Pancreas (tissue), 10 donors: ENCODE results near the gene FIS1. TPM values are rescaled to one million over a fixed set of nuclear protein-coding genes. Genes with fewer than 3 reads are reported as not detected.

Experiments used
- ATAC-seq, 4 donors: fragments of 200-7000 bp; cut with Tn5 transposase; one replicate each; pipeline versions ENCODE4 v1.8.0 to v1.9.1; 2020; ENCODE audit warnings: mild to moderate bottlenecking in 4 of 4, moderate library complexity in 4 of 4
- DNase-seq, 6 donors: peaks; one replicate each; pipeline ENCODE4 v3.0.0-alpha.2; 2020
- FAIRE-seq: peaks from 2 replicates; lab custom pipeline; 2012; peaks lifted over from hg19 to GRCh38; lab: Jason Lieb, UNC
- H3K27ac ChIP-seq, 4 donors: fragments of 200-600 bp; sonication (generic); 1 replicate in 3 of 4; 2 replicates in 1 of 4; pipeline versions ENCODE4 v1.5.0 to v1.8.0; 2020
- H3K27me3 ChIP-seq, 4 donors: fragments of 200-600 bp; one replicate each; pipeline ENCODE4 v1.8.0; 2021
- H3K36me3 ChIP-seq, 3 donors: fragments of 200-600 bp; sonication (generic) in 1 of 3; one replicate each; pipeline versions ENCODE4 v1.5.0 to v1.8.0; 2020 to 2021
- H3K4me1 ChIP-seq, 3 donors: fragments of 200-600 bp; one replicate each; pipeline ENCODE4 v1.8.0; 2021
- H3K4me3 ChIP-seq, 4 donors: fragments of 200-600 bp; sonication (generic) in 2 of 4; one replicate each; pipeline versions ENCODE4 v1.5.0 to v1.8.0; 2020 to 2021
- H3K9me3 ChIP-seq, 4 donors: fragments of 200-600 bp; one replicate each; pipeline ENCODE4 v1.8.0; 2021
- WGBS, 2 donors: extraction: QIAGEN DNeasy Blood & Tissue Kit; methylation state at CpG; one replicate each; pipeline ENCODE4 v1.1.7; 2013; 5-methylcytosine and 5-hydroxymethylcytosine counted together
- intact Hi-C, 3 donors: fragments of 100-400 bp; cut with DNase I; formaldehyde crosslinking; loops; one replicate each; pipeline versions ENCODE4 v1.11.1 to v1.14.2; 2022
- polyA plus RNA-seq, 2 donors: library from polyadenylated mRNA; stranded (reverse); fragments of 200-250 nt; gene quantifications; one replicate each; pipeline ENCODE4 v1.2.3, GENCODE V29; 2013
- total RNA-seq, 6 donors: library from RNA; stranded (reverse); fragmentation: NEBNext Ultra II Directional in 4 of 6; extraction: Animal tissue kit (Norgen Biotek cat#: 25700) in 4 of 6; gene quantifications; one replicate each; pipeline versions ENCODE4 v1.2.1 to v1.2.4, GENCODE V29; 2021 to 2023
- TF ChIP-seq, protein P1 (sequence below), 4 donors: fragments of 200-600 bp; sonication (generic) in 3 of 4; IDR thresholded peaks; one replicate each; pipeline versions ENCODE4 v1.5.0 to v1.8.0; 2021; ENCODE audit warnings: antibody characterized with exemption in 4 of 4
- donor health status: healthy with polysubstance abuse.
- donor health status: DM: no; HTN: no; CAD: no; lungs with moderate emphysema.
- donor health status: DM: no; HTN: no; CAD: no.
- donor health status: control.
- donor health status: control.
- donor health status: Bipolar disorder and iron deficiency.
- donor health status: DM: yes; HTN: yes; CAD: no.
- donor health status: DM: no; HTN: no; CAD: no.
- donor health status: DM: no; HTN: no; CAD: no.
- donor health status: DM: yes; HTN: yes; CAD: no.

Gene FIS1
- total and polyA plus RNA-seq, 8 donors = 75.4 to 144 (median 91.6) TPM

DNA sequence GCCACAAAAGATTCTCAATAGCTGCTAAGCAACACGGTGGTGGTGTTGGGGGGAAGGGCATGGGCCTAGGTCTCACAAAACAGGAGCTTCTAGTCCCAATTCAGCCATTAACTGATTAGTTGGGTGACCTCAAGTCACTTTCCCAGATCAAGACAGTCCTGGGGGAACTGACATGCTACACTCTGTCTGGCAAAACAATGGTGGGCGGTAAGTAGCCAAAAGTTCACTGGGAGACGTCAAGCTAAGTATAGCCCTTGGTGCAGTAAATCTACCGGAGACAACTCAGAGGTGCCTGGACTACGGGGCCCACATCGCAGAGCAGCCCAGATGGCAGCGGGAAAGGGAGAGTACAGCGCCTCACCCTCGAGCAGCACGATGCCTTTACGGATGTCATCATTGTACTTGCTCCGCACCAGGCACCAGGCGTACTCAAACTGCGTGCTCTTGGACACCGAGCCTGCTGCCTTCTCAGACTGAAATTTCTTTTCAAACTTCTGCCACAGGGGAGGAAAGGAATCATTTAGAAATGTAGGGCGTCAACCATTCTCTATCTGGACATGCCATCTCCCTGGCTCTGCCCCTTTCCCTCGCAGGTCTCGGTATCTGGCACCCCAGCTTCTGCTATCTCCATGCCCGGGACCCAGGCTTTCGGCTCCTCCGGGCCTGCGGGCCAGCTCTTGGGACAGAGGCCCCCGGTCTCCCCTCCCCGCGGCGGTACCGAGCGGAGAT, 1.1 kb downstream of the FIS1 start:
- peaks cover 0 to 8% (median 0%) of the 10 kb centered on the region in 3 donors for H3K36me3 ChIP-seq
- peaks cover 0 to 14% (median 9%) of the 10 kb centered on the region in 3 donors for H3K4me1 ChIP-seq
- intact Hi-C loops = no loop called here
- DNase-seq = peak in 1 of 6 donors; percentile 55
- peak in 1 of 4 donors; percentile 0 for ATAC-seq
- H3K9me3 ChIP-seq = no peaks in the 10 kb centered on the region
- peak overlapping the region; percentile 69 to 98 (median 90) for H3K27ac ChIP-seq
- FAIRE-seq = no peak
- 19% methylated on average over 28 of the region's 28 CpGs for WGBS, 2 donors
- TF ChIP-seq, protein P1, sequence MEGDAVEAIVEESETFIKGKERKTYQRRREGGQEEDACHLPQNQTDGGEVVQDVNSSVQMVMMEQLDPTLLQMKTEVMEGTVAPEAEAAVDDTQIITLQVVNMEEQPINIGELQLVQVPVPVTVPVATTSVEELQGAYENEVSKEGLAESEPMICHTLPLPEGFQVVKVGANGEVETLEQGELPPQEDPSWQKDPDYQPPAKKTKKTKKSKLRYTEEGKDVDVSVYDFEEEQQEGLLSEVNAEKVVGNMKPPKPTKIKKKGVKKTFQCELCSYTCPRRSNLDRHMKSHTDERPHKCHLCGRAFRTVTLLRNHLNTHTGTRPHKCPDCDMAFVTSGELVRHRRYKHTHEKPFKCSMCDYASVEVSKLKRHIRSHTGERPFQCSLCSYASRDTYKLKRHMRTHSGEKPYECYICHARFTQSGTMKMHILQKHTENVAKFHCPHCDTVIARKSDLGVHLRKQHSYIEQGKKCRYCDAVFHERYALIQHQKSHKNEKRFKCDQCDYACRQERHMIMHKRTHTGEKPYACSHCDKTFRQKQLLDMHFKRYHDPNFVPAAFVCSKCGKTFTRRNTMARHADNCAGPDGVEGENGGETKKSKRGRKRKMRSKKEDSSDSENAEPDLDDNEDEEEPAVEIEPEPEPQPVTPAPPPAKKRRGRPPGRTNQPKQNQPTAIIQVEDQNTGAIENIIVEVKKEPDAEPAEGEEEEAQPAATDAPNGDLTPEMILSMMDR (IDR thresholded peaks at IDR 0.05) = no peak
- no peaks in the 10 kb centered on the region for H3K27me3 ChIP-seq
- H3K4me3 ChIP-seq = peak overlapping the region; percentile 75 to 94 (median 79)

DNA sequence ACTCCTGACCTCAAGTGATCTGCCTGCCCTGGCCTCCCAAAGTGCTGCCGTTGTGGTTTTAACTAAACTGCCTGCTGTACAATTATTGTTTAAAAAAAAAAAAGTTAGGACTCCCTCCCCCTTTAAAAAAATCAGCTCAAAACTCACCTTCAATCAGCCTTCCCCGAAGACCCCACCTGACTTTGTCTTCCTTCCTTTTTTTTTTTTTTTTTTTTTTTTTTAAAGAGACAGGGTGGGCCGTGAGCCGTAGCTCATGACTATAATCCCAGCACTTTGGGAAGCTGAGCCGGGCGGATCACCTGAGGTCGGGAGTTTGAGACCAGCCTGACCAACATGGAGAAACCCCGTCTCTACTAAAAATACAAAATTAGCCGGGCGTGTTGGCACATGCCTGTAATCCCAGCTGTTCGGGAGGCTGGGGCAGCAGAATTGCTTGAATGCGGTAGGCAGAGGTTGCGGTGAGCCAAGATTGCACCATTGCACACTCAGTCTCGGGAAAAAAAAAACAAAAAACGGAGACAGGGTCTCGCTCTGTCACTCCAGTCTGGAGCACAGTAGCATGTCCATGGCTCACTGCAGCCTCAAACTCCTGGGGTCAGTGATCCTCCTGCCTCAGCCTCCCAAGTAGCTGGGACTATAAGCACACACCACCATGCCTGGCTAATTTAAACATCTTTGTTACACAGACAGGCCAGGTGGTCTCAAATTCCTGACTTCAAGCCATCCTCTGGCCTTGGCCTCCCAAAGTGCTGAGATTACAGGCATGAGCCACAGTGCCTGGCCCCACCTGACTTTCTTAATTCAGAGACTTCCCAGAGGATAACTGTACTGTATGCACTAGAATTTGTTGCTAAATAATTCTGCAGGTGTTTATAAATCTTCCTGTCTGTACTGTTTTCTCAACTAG, 3.2 kb downstream of the FIS1 start:
- no peak for DNase-seq

DNA sequence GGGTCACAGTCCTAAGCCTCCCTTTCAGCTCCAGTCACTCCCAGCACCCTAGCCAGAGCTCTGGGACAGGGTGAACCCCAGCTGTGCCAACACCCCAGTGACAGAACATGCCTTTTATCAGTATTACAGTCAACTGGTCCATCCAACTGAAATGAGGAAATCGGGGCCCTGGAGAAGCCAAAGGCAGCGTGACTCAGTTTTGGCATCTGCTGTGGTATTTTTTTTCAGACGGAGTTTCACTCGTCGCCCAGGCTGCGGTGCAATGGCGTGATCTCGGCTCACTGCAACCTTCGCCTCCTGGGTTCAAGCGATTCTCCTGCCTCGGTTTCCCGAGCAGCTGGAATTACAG, 3.9 kb downstream of the FIS1 start:
- Histone ChIP-seq H3K4me3 (no peak overlapping the region), H3K27me3 (no peaks in the 10 kb centered on the region), H3K36me3 (peaks cover 0 to 8% (median 0%) of the 10 kb centered on the region in 3 donors), H3K27ac (no peak overlapping the region), H3K4me1 (peaks cover 0 to 14% (median 8%) of the 10 kb centered on the region in 3 donors), H3K9me3 (no peaks in the 10 kb centered on the region)
- no peak for FAIRE-seq
- no peak for ATAC-seq
- TF ChIP-seq, protein P1 (IDR thresholded peaks at IDR 0.05) = no peak
- intact Hi-C loops = no loop called here
- DNase-seq = no peak
- WGBS, 2 donors = 89 to 93% methylated on average over 12 of the region's 12 CpGs

More for the DNA sequence above, 3.2 kb downstream of the FIS1 start:
- no peak for FAIRE-seq
- H3K36me3 ChIP-seq = peaks cover 0 to 8% (median 0%) of the 10 kb centered on the region in 3 donors
- no peaks in the 10 kb centered on the region for H3K9me3 ChIP-seq
- 87 to 90% methylated on average over 16 of the region's 16 CpGs for WGBS, 2 donors
- no peak overlapping the region for H3K27ac ChIP-seq
- no peaks in the 10 kb centered on the region for H3K27me3 ChIP-seq
- ATAC-seq = no peak
- TF ChIP-seq, protein P1 (IDR thresholded peaks at IDR 0.05) = no peak
- H3K4me3 ChIP-seq = no peak overlapping the region
- H3K4me1 ChIP-seq = peaks cover 0 to 14% (median 9%) of the 10 kb centered on the region in 3 donors
- intact Hi-C loops = no loop called here

DNA sequence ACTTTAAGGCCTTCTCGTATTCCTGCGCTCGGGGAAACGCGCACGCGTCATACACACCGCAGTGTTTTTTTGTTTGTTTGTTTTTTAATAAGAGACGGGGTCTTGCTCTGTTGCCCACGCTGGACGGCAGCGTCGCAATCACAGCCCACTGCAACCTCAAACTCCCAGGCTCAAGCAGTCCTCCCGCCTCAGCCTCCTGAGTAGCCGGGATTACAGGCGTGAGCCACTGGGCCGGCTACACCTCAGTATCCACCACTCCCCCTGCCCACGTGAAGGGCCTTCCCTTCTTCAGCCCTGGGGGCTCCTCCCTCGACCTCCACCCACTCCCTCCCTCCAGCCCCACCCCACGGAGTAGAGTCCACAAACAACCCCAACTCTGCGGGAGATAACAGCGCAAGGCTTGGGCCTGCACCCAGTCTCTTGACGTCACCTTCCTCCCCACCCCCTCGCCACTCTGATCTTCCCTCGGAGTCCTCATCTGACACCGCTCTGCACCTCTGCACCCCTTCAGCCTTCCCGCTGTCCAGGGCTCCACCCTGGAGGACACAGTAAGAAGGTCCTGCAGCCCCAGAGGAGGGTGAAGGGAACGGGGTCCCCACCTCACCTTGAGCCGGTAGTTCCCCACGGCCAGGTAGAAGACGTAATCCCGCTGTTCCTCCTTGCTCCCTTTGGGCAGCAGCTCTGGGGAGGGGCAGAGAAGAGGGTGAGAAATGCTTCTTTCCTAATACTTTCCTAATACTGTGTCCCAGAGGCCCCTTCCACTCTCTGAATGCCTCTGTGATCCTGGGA, 4.5 kb downstream of the FIS1 start:
- H3K36me3 ChIP-seq = peaks cover 0 to 8% (median 0%) of the 10 kb centered on the region in 3 donors

More for the DNA sequence above, 4.5 kb downstream of the FIS1 start:
- ATAC-seq = no peak
- peaks cover 0 to 11% (median 2%) of the 10 kb centered on the region in 3 donors for H3K4me1 ChIP-seq
- no peak for FAIRE-seq
- H3K27ac ChIP-seq = no peak overlapping the region
- DNase-seq = peak in 1 of 6 donors; percentile 46
- 90% methylated on average over 32 of the region's 32 CpGs for WGBS, 2 donors
- intact Hi-C loops = no loop called here
- H3K4me3 ChIP-seq = no peak overlapping the region
- H3K9me3 ChIP-seq = no peaks in the 10 kb centered on the region
- no peaks in the 10 kb centered on the region for H3K27me3 ChIP-seq
- TF ChIP-seq, protein P1 (IDR thresholded peaks at IDR 0.05) = no peak
